ENCODE data around the gene NEDD4.
A peak's percentile ranks its signal among the peaks of the same experiment; 100 is the strongest.
"Not testable (repeated sequence)": the region's sequence is repeated elsewhere in the genome, so short reads cannot be mapped to it uniquely, and the experiment has no call there.

Gene NEDD4

DNA sequence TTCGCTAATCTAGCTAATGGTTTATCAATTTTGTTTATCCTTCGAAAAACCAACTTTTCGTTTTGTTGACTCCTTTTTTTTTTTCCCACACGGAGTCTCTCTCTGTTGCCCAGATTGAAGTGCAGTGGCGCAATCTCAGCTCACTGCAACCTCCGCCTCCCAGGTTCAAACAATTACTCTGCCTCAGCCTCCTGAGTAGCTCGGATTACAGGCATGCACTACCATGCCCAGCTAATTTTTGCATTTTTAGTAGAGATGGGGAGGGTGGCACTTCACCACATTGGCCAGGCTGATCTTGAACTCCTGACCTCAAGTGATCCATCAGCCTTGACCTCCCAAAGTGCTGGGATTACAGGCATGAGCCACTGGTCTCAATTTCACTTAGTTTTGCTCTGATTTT, 29.7 kb upstream of the NEDD4 start:
- not testable (repeated sequence) for H3K36me3 ChIP-seq (ENCODE audit: insufficient read depth, low read length); H2AFZ ChIP-seq (ENCODE audit: low read depth, low read length)

DNA sequence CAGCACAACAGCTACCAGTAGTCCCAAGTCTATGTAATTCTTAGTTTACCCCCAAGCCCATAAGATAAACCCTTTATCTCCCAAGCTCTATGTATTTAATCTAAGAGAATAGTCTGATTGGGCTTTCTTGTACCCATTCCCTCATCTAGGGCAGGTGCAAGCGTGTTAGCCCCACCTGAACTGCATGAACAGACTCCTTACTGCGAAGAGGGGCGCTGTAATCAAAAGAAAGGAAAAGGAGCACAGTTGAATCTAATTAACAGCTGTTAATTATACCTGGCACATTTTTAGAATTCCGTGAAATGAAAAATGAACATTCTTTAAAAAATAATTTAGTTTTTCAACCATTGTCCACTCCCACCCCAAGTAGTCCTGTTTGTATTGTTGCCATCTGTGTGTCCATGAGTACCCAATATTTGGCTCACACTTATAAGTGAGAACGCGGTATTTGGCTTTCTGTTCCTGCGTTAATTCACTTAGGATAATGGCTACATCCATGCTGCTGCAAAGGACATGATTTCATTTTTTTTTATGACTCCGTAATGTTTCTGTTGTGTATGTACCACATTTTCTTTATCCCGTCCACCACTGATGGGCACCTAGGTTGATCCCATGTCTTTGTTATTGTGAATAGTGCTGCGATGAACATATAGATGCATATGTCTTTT, 26.5 kb upstream of the NEDD4 start:
- no peak overlapping the region for H3K4me3 ChIP-seq (ENCODE audit: low read length)
- no peak overlapping the region for H2AFZ ChIP-seq (ENCODE audit: low read depth, low read length)
- H3K36me3 ChIP-seq (ENCODE audit: insufficient read depth, low read length) = no peaks in the 10 kb centered on the region
- no peaks in the 10 kb centered on the region for H3K27me3 ChIP-seq (ENCODE audit: insufficient read depth, low read length)
- no peaks in the 10 kb centered on the region for H3K9me3 ChIP-seq (ENCODE audit: low read length)
- H3K4me1 ChIP-seq (ENCODE audit: insufficient read depth, low read length) = no peaks in the 10 kb centered on the region

More for the DNA sequence above, 29.7 kb upstream of the NEDD4 start:
- H3K4me1 ChIP-seq (ENCODE audit: insufficient read depth, low read length); H3K4me3 ChIP-seq (ENCODE audit: low read length); H3K9me3 ChIP-seq (ENCODE audit: low read length); H3K27me3 ChIP-seq (ENCODE audit: insufficient read depth, low read length): not testable (repeated sequence)

DNA sequence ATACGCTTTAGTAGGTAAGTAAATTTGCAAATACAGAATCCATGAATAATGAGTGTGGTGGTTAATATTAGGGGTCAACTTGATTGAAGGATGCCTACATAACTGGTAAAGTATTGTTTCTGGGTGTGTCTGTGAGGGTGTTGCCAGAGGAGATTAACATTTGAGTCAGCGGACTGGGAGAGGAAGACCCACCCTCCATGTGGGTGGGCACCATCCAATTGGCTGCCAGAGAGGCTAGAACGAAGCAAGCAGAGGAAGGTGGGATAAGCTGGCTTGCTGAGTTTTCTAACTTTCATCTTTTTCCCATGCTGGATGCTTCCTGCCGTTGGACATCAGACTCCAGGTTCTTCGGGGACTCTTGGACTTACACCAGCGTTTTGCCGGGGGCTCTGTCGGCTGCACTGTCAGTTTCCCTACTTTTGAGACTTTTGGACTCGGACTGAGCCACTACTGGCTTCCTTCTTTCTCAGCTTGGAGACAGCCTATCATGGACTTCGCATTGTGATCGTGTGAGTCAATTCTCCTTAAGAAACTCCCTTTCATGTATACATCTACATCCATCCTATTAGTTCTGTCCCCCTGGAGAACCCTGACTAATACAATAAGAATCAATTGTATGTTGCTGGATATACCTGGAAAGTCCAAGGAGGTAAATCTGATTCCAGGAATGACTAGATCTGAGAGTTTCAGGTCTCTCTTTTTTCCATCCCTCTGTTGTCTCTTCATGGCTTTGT, 25.8 kb upstream of the NEDD4 start:
- H2AFZ ChIP-seq (ENCODE audit: low read depth, low read length) = no peak overlapping the region
- no peak overlapping the region for H3K4me3 ChIP-seq (ENCODE audit: low read length)
- peaks cover 4% of the 10 kb centered on the region for H3K9me3 ChIP-seq (ENCODE audit: low read length)
- no peaks in the 10 kb centered on the region for H3K36me3 ChIP-seq (ENCODE audit: insufficient read depth, low read length)
- H3K4me1 ChIP-seq (ENCODE audit: insufficient read depth, low read length) = no peaks in the 10 kb centered on the region
- no peaks in the 10 kb centered on the region for H3K27me3 ChIP-seq (ENCODE audit: insufficient read depth, low read length)

DNA sequence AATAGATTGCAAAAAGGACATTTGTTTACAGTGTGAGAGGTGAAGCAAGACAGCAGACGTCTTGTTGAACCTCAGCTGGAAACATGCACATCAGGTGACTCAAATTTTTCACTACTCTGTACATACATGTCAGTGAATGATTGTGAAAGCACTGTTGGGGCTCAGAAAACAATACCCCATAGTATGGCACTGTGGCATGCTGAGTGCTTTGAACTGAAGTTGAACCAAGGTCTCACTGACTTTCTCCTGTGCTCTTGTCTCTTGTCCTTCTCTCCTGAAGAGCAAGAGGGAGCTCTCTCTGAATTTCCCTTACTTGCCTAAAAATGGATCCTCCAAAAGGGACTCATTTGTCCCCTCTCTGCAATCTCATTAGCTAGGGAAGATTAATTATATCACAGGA, 24.5 kb upstream of the NEDD4 start:
- Histone ChIP-seq H3K4me1 (ENCODE audit: insufficient read depth, low read length) (no peaks in the 10 kb centered on the region), H3K9me3 (ENCODE audit: low read length) (peaks cover 4% of the 10 kb centered on the region), H3K36me3 (ENCODE audit: insufficient read depth, low read length) (no peaks in the 10 kb centered on the region), H2AFZ (ENCODE audit: low read depth, low read length) (no peak overlapping the region), H3K27me3 (ENCODE audit: insufficient read depth, low read length) (no peaks in the 10 kb centered on the region), H3K4me3 (ENCODE audit: low read length) (no peak overlapping the region)

DNA sequence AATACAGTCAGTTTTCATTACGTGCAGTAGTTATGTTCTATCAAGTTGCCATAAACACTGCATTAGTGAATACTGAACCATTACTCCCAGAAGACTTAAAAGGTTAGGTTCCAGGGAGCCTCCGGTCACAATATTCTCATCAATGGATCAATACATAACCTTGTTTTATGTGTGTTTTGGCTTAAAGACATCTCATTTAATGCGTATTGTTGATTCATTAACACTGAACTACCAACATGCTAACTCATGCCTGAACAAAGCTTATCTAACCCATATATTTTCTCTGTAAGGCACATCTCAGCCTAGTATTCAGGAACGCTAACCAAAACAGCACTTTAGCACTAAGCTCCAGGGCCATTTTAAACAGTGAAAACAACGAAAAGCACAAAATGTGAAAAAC, 24.1 kb upstream of the NEDD4 start:
- Histone ChIP-seq H3K4me1 (ENCODE audit: insufficient read depth, low read length) (no peaks in the 10 kb centered on the region), H3K4me3 (ENCODE audit: low read length) (no peak overlapping the region), H3K36me3 (ENCODE audit: insufficient read depth, low read length) (no peaks in the 10 kb centered on the region), H3K9me3 (ENCODE audit: low read length) (peaks cover 4% of the 10 kb centered on the region), H2AFZ (ENCODE audit: low read depth, low read length) (no peak overlapping the region), H3K27me3 (ENCODE audit: insufficient read depth, low read length) (no peaks in the 10 kb centered on the region)

DNA sequence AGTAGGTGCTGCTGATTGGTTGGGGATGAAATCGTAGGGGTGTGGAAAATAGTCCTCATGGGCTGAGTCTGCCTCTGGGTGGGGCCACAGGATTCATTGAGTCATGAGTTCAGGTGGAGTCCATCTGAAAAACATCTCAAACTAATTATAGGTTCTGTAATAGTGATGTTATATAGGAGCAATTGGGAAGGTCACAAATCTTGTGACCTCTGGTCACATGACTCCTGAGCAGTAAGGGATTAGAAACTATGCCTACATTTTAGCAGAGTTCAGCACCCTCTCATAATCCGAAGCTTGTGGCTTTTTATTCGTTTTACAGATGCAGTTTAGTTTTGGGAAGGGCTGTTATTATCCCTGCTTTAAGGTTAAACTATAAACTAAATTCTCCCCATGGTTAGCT, 22.9 kb upstream of the NEDD4 start:
- no peak overlapping the region for H3K4me3 ChIP-seq (ENCODE audit: low read length)
- H3K9me3 ChIP-seq (ENCODE audit: low read length) = peaks cover 4% of the 10 kb centered on the region
- H3K36me3 ChIP-seq (ENCODE audit: insufficient read depth, low read length) = no peaks in the 10 kb centered on the region
- H3K27me3 ChIP-seq (ENCODE audit: insufficient read depth, low read length) = no peaks in the 10 kb centered on the region
- no peak overlapping the region for H2AFZ ChIP-seq (ENCODE audit: low read depth, low read length)
- H3K4me1 ChIP-seq (ENCODE audit: insufficient read depth, low read length) = no peaks in the 10 kb centered on the region

DNA sequence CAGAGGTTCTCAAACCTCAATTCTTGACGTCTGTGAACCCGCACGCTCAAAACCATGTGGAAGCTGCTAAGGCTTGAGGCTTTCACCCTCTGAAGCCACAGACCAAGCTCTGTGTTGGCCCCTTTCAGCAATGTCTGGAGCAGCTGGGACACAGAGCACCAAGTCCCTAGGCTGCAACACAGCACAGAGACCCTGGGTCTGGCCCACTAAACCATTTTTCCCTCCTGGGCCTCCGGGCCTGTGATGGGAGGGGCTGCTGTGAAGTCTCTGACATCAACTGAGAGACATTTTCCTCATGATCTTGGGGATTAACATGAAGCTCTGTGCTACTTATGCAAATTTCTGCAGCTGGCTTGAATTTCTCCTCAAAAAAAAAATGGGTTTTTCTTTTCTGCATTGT, 21.3 kb upstream of the NEDD4 start:
- H3K4me1 ChIP-seq (ENCODE audit: insufficient read depth, low read length) = no peaks in the 10 kb centered on the region
- no peak overlapping the region for H2AFZ ChIP-seq (ENCODE audit: low read depth, low read length)
- peaks cover 4% of the 10 kb centered on the region for H3K9me3 ChIP-seq (ENCODE audit: low read length)
- no peaks in the 10 kb centered on the region for H3K36me3 ChIP-seq (ENCODE audit: insufficient read depth, low read length)
- H3K4me3 ChIP-seq (ENCODE audit: low read length) = no peak overlapping the region
- no peaks in the 10 kb centered on the region for H3K27me3 ChIP-seq (ENCODE audit: insufficient read depth, low read length)

DNA sequence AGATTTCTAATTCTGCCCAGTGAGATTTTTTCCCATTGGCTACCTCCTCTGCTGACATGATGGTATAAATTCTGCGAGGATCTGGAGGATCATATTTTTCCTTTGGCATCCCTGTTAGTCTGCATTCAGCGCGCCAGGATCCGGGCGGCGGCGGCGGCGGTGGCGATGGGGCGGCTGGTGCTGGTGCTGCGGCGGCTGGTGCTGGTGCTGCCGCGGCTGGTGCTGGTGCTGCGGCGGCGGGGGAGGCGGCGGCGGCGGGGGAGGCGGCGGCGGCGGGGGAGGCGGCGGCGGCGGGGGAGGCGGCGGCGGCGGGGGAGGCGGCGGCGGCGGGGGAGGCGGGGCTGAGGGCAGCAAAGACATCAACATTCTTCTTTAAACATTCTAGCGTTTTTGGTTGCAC, 13.6 kb upstream of the NEDD4 start:
- H2AFZ ChIP-seq (ENCODE audit: low read depth, low read length); H3K36me3 ChIP-seq (ENCODE audit: insufficient read depth, low read length); H3K27me3 ChIP-seq (ENCODE audit: insufficient read depth, low read length); H3K4me1 ChIP-seq (ENCODE audit: insufficient read depth, low read length); H3K9me3 ChIP-seq (ENCODE audit: low read length): not testable (repeated sequence)
- peak overlapping the region; percentile 31 for H3K4me3 ChIP-seq (ENCODE audit: low read length)

DNA sequence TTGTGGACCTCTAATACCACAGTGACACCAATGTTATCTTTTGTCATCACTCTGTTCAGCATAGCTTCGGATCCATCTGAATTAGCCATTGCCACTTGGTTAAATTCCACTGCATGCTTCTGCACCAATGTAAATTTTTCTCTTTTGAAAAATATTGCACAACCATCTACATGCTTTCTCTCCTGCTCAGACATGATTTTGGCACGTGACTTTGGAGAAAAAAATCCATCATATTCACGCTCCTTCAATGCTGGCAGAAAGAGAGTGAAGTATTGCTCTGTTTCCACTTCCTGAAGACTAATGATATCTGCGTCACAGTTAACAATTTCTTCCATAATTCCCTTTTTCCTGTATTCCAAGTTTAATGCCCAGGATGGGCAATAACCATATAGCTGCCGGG, 13.0 kb upstream of the NEDD4 start:
- H3K36me3 ChIP-seq (ENCODE audit: insufficient read depth, low read length); H3K27me3 ChIP-seq (ENCODE audit: insufficient read depth, low read length); H3K4me1 ChIP-seq (ENCODE audit: insufficient read depth, low read length); H3K4me3 ChIP-seq (ENCODE audit: low read length); H3K9me3 ChIP-seq (ENCODE audit: low read length); H2AFZ ChIP-seq (ENCODE audit: low read depth, low read length): not testable (repeated sequence)

DNA sequence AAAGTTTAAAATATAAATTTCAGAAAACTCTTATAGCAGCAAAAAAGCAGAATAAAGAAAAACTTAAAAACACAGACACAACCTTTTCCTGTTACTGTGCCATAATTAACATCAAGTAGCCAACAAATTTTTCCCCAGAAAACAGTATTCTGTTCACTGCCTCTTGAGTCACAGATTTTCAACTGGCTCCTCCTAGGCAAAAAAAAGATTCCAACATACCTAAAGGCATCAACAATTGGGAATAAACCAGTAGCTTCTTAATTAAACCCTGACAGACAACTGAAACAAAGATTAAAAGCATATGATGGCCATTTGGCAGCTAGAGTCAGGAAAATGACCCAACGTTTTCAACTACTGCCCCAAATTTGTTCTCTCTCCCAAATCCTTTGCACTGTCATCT, 10.9 kb upstream of the NEDD4 start:
- H3K36me3 ChIP-seq (ENCODE audit: insufficient read depth, low read length); H3K9me3 ChIP-seq (ENCODE audit: low read length); H2AFZ ChIP-seq (ENCODE audit: low read depth, low read length); H3K4me1 ChIP-seq (ENCODE audit: insufficient read depth, low read length); H3K4me3 ChIP-seq (ENCODE audit: low read length); H3K27me3 ChIP-seq (ENCODE audit: insufficient read depth, low read length): not testable (repeated sequence)

DNA sequence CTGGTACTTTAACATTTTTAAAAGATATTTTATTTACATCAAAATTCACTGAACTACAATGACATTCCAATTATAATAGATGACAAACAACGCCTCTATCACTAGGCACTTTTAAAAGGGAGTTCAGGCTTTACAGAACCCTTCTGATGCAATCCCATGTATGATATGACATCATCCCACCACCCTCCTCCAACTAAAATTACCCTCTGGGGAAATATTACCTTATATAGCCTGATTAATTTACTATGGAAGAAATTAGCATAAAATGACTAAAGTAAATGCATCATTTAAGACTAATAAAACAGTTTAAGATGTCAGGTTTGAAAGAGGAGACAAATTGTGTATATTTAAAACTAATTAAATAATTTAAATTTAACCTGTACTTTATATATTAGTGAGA, 10.4 kb upstream of the NEDD4 start:
- not testable (repeated sequence) for H3K27me3 ChIP-seq (ENCODE audit: insufficient read depth, low read length); H3K4me1 ChIP-seq (ENCODE audit: insufficient read depth, low read length); H2AFZ ChIP-seq (ENCODE audit: low read depth, low read length); H3K9me3 ChIP-seq (ENCODE audit: low read length); H3K4me3 ChIP-seq (ENCODE audit: low read length); H3K36me3 ChIP-seq (ENCODE audit: insufficient read depth, low read length)

DNA sequence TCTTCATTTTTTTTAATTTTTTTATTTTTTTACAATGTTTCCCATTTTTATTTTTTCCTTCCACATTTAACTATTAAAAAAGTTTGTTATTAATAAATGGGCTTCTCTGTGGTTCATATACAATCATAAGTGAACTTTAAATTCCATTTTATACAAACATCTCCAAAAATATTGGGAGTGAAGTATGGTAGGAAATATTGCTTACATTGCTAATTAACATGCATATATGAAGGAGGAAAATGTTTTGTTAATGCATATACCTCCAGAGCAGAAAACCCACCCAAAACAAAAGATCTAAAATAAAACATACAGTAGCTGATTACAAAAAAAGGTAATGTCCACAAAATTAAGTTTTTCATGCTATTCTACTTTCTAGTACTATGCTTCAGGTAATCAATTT, 9.9 kb upstream of the NEDD4 start:
- H3K36me3 ChIP-seq (ENCODE audit: insufficient read depth, low read length); H3K27me3 ChIP-seq (ENCODE audit: insufficient read depth, low read length); H2AFZ ChIP-seq (ENCODE audit: low read depth, low read length); H3K4me3 ChIP-seq (ENCODE audit: low read length); H3K9me3 ChIP-seq (ENCODE audit: low read length); H3K4me1 ChIP-seq (ENCODE audit: insufficient read depth, low read length): not testable (repeated sequence)

DNA sequence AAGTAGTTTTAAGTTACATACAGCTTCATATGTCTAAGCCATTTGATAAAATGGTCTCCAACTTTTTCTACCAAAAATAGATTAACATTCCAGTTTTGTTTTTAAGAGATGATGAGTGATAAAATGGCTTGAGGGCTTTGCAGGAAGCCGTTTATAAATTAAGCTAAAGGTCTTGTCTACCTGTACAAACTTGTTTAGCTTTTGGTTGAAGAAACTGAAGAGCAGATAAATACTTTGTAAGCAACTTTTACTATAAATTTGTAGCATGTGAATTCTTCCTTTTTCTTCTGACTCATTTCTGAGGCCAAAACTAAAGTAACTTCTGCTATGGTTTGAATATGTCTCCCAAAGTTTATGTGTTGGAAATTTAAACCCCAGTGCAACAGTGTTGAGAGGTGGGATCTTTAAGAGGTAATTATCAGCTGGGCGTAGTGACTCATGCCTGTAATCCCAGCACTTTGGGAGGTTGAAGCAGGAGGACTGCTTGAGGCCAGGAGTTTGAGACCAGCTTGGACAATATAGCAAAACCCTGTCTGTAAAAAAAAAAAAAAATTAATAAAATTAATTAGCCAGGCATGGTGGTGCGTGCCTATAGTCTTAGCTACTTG, 8.2 kb upstream of the NEDD4 start:
- Histone ChIP-seq H3K36me3 (ENCODE audit: insufficient read depth, low read length) (no peaks in the 10 kb centered on the region), H3K4me3 (ENCODE audit: low read length) (no peak overlapping the region), H3K27me3 (ENCODE audit: insufficient read depth, low read length) (no peaks in the 10 kb centered on the region), H2AFZ (ENCODE audit: low read depth, low read length) (no peak overlapping the region), H3K9me3 (ENCODE audit: low read length) (no peaks in the 10 kb centered on the region), H3K4me1 (ENCODE audit: insufficient read depth, low read length) (no peaks in the 10 kb centered on the region)

DNA sequence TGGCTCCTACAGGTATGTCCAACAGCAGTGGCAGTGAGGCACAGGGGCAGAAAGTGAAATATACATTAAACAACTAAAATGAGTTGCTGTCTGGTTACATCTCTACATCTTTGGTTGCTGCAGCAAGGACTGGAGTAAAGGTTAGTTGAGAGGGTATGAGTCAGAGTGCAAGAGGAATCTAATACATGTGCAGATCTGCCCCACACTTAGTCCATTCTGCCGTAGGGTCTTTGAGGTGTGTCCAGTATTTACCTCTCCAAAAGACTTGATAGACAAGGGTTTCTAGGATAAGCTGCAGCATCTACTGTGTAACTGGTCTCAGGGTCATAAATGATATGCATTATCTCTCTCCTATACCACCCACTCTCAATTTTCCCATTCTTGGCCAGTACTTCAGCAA, 6.2 kb upstream of the NEDD4 start:
- H3K4me3 ChIP-seq (ENCODE audit: low read length) = no peak overlapping the region
- no peaks in the 10 kb centered on the region for H3K27me3 ChIP-seq (ENCODE audit: insufficient read depth, low read length)
- H3K9me3 ChIP-seq (ENCODE audit: low read length) = no peaks in the 10 kb centered on the region
- no peak overlapping the region for H2AFZ ChIP-seq (ENCODE audit: low read depth, low read length)
- H3K4me1 ChIP-seq (ENCODE audit: insufficient read depth, low read length) = no peaks in the 10 kb centered on the region
- no peaks in the 10 kb centered on the region for H3K36me3 ChIP-seq (ENCODE audit: insufficient read depth, low read length)
